HG03097 (cell line): ENCODE measurements around the gene PTAFR.
A peak's percentile ranks its signal among the peaks of the same experiment; 100 is the strongest.

Source experiments
- ATAC-seq: cut with Tn5 transposase; IDR thresholded peaks from one replicate; pipeline ENCODE4 v1.9.1; 2021; ENCODE audit not compliant: unreplicated experiment, low FRiP score

Gene PTAFR

GRCh38 chr1:28176492-28177470 is at the start of gene PTAFR:
Gene PTAFR (minus strand): TSS chr1:28176690. CDS start chr1:28151021, 25,669 bp downstream.
- ATAC-seq: no peak

- ATAC-seq: no peak
Measured at GRCh38 chr1:28213315-28213714, 36.8 kb upstream of the PTAFR start.

- no peak for ATAC-seq
Measured at GRCh38 chr1:28209700-28210099, 33.2 kb upstream of the PTAFR start.

GRCh38 chr1:28208818-28209441 is 32.4 kb upstream of the PTAFR start:
- no peak for ATAC-seq

GRCh38 chr1:28205243-28205642 is 28.8 kb upstream of the PTAFR start:
- no peak for ATAC-seq

- ATAC-seq: no peak
Measured at GRCh38 chr1:28200234-28200873, 23.9 kb upstream of the PTAFR start.

- ATAC-seq: peak; percentile 72
Measured at GRCh38 chr1:28199328-28200233, 23.1 kb upstream of the PTAFR start.

- ATAC-seq: no peak
Measured at GRCh38 chr1:28197682-28198415, 21.4 kb upstream of the PTAFR start.

- ATAC-seq: no peak
Measured at GRCh38 chr1:28196330-28196729, 19.8 kb upstream of the PTAFR start.

GRCh38 chr1:28195780-28196179 is 19.3 kb upstream of the PTAFR start:
- ATAC-seq: no peak

GRCh38 chr1:28194326-28195035 is 18.0 kb upstream of the PTAFR start:
- ATAC-seq: no peak

- no peak for ATAC-seq
Measured at GRCh38 chr1:28193701-28194161, 17.2 kb upstream of the PTAFR start.

GRCh38 chr1:28190996-28191645 is 14.6 kb upstream of the PTAFR start:
- ATAC-seq: no peak

GRCh38 chr1:28190337-28190979 is 14.0 kb upstream of the PTAFR start:
- ATAC-seq: no peak

- no peak for ATAC-seq
Measured at GRCh38 chr1:28185071-28185470, 8.6 kb upstream of the PTAFR start.

GRCh38 chr1:28180306-28181305 is 4.1 kb upstream of the PTAFR start:
- ATAC-seq: no peak
